Activated T-helper 2 cell treated with anti-CD3 and anti-CD28 coated beads, Interferon-gamma antibody, Interleukin-2, Interleukin-4, amounts not matched to agents 10 μg/mL and 5 μg/mL and 100 μg/mL, durations not matched to agents 14 hours and 24 hours and 36 hours (primary cell): ENCODE data around the gene C19orf47. TPM values are rescaled to one million over a fixed set of nuclear protein-coding genes. Genes with fewer than 3 reads are reported as not detected.

Experiments used
- DNase-seq: peaks from one replicate; pipeline ENCODE4 v3.0.0; 2021; ENCODE audit warnings: low spot score
- H3K27ac Mint-ChIP-seq: one replicate; pipeline ENCODE4 v1.8.0; 2021; ENCODE audit warnings: mixed read lengths
- H3K27me3 Mint-ChIP-seq: one replicate; pipeline ENCODE4 v1.8.0; 2021; ENCODE audit warnings: low read depth, mixed read lengths
- H3K36me3 Mint-ChIP-seq: one replicate; pipeline ENCODE4 v1.8.0; 2021; ENCODE audit warnings: low read depth, mixed read lengths
- H3K4me1 Mint-ChIP-seq: one replicate; pipeline ENCODE4 v1.8.0; 2021; ENCODE audit warnings: low read depth, mixed read lengths
- H3K4me3 Mint-ChIP-seq: one replicate; pipeline ENCODE4 v1.8.0; 2021; ENCODE audit warnings: low read depth, mild to moderate bottlenecking, moderate library complexity, mixed read lengths
- H3K9me3 Mint-ChIP-seq: one replicate; pipeline ENCODE4 v1.8.0; 2021; ENCODE audit warnings: mixed read lengths
- intact Hi-C: fragments of 100-400 bp; cut with micrococcal nuclease; formaldehyde crosslinking; loops from one replicate; pipeline ENCODE4 v1.15.1; 2023
- total RNA-seq: library from RNA; stranded (reverse); gene quantifications from 2 replicates; pipeline ENCODE4 v1.2.3, GENCODE V29; 2022

Gene C19orf47
- total RNA-seq, 1 donor from 2014 or later: 22.4 TPM

DNA sequence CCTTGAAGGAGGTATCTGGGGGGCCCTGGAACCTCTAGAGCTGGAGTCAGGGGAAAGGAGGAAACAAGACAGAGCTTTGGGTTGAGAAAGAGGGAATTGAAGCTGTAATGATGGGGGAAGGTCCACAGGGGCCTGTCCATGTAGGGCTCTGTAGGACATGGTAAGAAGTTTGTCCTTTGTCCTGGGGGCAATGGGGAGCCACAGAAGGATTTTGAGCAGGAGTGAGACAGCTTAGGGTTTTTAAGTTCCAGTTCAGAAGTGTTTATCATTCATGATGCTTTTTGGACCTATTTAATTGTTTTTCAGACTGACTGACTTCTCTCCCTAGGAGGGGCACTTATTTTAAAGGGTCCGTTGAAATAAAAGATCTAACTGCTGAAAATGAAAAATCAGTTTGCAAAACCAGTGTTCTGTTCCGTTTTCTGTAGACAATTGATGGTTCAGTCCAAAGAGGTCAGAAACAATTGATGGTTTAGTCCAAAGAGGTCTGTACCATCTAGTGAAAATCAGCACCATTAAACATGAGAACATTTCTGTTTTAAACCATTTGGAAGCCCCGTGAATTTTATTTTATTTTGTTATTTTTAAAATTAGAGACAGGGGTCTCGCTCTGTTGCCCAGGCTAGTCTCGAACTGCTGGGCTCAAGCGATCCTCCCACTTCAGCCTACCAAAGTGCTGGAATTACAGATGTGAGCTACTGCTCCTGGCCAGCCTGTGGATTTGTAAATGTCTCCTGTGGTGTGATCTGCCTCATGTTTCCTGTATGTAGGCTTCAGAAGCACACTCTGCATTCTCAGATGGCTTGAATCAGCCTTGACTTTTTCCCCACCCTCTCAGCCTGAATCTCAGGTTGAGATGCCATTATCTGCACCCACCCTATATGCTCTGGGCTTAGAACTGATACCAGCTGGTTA, 8.7 kb upstream of the C19orf47 start:
- H3K27ac Mint-ChIP-seq: no peak overlapping the region

GRCh38 chr19:40355975-40356680, 7.9 kb upstream of the C19orf47 start:
- no peaks in the 10 kb centered on the region for H3K27me3 Mint-ChIP-seq
- no peak for DNase-seq
- H3K4me3 Mint-ChIP-seq: no peak overlapping the region
- no peaks in the 10 kb centered on the region for H3K36me3 Mint-ChIP-seq
- H3K27ac Mint-ChIP-seq: no peak overlapping the region
- no peaks in the 10 kb centered on the region for H3K9me3 Mint-ChIP-seq
- peaks cover 5% of the 10 kb centered on the region for H3K4me1 Mint-ChIP-seq
- intact Hi-C loops: no loop called here

More for the DNA sequence above, 8.7 kb upstream of the C19orf47 start:
- Mint-ChIP-seq H3K4me1 (peaks cover 5% of the 10 kb centered on the region), H3K9me3 (no peaks in the 10 kb centered on the region), H3K36me3 (no peaks in the 10 kb centered on the region), H3K27me3 (no peaks in the 10 kb centered on the region), H3K4me3 (no peak overlapping the region)
- intact Hi-C loops: no loop called here
- DNase-seq: no peak

DNA sequence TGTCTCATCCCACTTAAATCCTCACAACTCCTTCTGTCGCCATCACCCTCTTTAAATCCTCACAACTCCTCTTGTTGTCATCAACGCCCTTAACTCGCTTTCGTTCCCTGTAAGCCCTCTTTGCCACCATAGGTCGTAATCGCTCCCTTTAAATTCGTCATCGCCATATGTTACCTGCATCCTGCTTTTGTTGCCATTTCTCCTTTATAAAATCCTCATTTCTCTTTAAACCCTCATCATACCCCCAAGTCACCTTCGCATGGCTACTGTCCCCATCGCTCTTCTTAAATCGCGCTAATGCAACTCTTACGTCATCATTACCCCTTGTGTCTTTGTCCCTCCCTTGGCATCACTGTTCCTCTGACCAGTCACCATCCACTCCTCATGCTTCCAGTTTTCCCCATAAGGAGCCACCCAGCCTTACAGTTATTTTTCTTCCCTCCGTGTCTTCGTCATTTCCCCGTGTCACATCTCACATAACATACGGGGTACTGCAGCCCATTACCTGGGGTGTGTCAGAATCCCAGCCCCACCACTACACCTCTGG, 837 bp upstream of the C19orf47 start:
- no peak for DNase-seq
- Mint-ChIP-seq H3K27ac (peak overlapping the region; percentile 90), H3K4me3 (peak overlapping the region; percentile 99), H3K36me3 (peaks cover 4% of the 10 kb centered on the region), H3K27me3 (no peaks in the 10 kb centered on the region), H3K9me3 (no peaks in the 10 kb centered on the region), H3K4me1 (peaks cover 16% of the 10 kb centered on the region)
- intact Hi-C loops: loop anchor here (1.0 kb wide), 1 partner anchor 180 kb away; no protein-coding TSS in a partner anchor

- H3K9me3 Mint-ChIP-seq: no peaks in the 10 kb centered on the region
- H3K27me3 Mint-ChIP-seq: no peaks in the 10 kb centered on the region
- no peak overlapping the region for H3K4me3 Mint-ChIP-seq
- peaks cover 16% of the 10 kb centered on the region for H3K36me3 Mint-ChIP-seq
- DNase-seq: no peak
- H3K27ac Mint-ChIP-seq: no peak overlapping the region
- intact Hi-C loops: no loop called here
- H3K4me1 Mint-ChIP-seq: peaks cover 14% of the 10 kb centered on the region
Observed at GRCh38 chr19:40344422-40344821, 3.8 kb downstream of the C19orf47 start.

- H3K9me3 Mint-ChIP-seq: no peaks in the 10 kb centered on the region
- no peak overlapping the region for H3K27ac Mint-ChIP-seq
- no peak for DNase-seq
- no peaks in the 10 kb centered on the region for H3K27me3 Mint-ChIP-seq
- intact Hi-C loops: no loop called here
- H3K4me1 Mint-ChIP-seq: peaks cover 9% of the 10 kb centered on the region
- no peak overlapping the region for H3K4me3 Mint-ChIP-seq
- peaks cover 24% of the 10 kb centered on the region for H3K36me3 Mint-ChIP-seq
Observed at GRCh38 chr19:40342644-40343311, 5.4 kb downstream of the C19orf47 start.

DNA sequence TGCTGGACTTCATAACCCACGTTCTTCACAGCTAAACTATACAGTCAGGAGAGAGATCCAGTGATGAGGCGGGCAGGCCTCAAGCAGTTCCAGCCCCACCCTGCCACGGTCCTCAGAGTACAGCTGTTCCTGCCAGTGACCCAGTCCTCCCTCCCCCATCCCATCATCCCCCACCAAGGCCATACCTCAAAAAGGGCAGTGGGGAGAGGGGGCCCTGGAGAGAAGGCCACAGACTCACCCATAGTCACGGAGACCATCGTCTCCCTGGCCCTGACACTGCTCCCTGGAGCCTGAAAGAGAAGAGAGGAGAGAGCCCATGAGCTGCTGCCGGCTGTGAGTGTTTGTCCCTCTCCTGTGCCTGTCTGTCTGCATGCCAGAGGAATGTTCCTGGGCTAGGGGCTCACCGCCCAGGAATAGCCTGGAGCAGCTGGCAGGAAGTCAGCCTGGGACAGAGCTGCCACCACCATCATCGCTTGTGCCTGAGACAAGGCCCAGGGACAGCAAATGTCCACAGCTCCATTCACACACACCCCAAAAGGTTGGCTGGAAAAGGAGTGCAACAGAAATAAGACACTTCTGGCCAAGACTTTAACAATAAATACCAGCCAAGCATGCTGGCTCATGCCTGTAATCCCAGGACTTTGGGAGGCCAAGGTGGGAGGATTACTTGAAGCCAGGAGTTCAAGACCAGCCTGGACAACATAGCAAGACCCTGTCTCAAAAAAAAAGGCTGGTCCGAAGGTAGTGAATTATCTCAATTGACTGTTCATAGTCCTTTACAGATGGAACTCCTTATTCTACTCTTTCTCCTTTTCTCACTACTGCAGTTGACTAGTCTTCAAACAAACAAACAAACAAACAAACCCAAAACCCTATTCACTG, 6.4 kb downstream of the C19orf47 start:
- H3K27me3 Mint-ChIP-seq: no peaks in the 10 kb centered on the region
- intact Hi-C loops: no loop called here
- peak overlapping the region; percentile 12 for H3K27ac Mint-ChIP-seq
- H3K9me3 Mint-ChIP-seq: no peaks in the 10 kb centered on the region
- peaks cover 24% of the 10 kb centered on the region for H3K36me3 Mint-ChIP-seq
- H3K4me3 Mint-ChIP-seq: no peak overlapping the region
- DNase-seq: no peak
- H3K4me1 Mint-ChIP-seq: peaks cover 1% of the 10 kb centered on the region

DNA sequence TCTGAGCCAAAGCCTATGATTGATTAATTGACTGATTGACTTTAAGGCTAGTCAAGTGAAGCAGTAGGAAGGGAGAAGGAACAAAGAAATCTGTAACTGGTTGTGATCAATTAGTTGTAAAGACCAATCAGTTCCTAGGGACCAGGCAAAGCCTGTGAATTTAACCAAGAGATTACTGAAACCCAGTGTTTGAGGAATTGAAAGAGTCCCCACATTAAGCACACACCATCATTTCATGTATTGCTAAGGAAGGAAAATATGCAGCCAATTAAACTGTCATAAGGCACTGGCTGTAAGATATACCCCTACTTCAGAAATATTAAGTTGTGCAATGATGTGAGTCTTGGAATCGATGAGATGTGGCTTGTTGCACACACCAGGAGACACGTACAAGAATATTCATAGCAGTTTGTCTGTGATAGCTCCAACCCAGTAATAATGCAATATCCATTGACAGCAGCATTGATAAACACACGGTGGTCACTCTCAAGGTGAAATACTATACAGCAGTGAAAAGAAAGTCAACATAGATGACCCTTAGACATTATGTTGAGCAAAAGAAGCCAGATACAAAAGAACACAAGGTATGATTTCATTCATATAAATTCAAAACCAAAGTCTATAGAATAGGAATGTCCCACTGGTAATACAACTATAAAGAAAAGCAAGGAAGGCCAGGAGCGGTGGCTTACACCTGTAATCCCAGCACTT, 9.0 kb downstream of the C19orf47 start:
- peaks cover 1% of the 10 kb centered on the region for H3K4me1 Mint-ChIP-seq
- no peaks in the 10 kb centered on the region for H3K27me3 Mint-ChIP-seq
- peaks cover 24% of the 10 kb centered on the region for H3K36me3 Mint-ChIP-seq
- intact Hi-C loops: no loop called here
- no peak for DNase-seq
- H3K27ac Mint-ChIP-seq: no peak overlapping the region
- no peak overlapping the region for H3K4me3 Mint-ChIP-seq
- no peaks in the 10 kb centered on the region for H3K9me3 Mint-ChIP-seq

DNA sequence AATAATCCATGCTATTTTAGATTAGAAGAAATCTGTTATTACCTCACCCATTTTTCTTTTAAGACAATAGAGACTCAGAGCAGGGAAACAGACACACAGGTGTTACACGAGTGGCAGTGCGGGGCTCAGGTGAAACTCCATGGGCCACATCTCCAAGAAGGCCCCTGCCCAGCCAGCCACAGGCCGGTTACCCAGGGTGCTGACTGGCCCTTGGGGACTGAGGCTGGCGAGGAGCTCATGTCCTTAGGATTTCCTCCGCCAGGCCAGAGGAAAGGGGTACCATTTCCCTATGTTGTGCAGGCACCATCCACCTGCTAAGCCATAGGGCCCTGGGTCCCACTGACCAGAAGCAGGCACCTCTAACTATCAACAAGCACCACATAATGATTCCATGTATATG, 10.6 kb downstream of the C19orf47 start:
- intact Hi-C loops: no loop called here
- Mint-ChIP-seq H3K4me3 (no peak overlapping the region), H3K4me1 (no peaks in the 10 kb centered on the region), H3K9me3 (no peaks in the 10 kb centered on the region), H3K27me3 (no peaks in the 10 kb centered on the region), H3K27ac (no peak overlapping the region), H3K36me3 (peaks cover 32% of the 10 kb centered on the region)
- DNase-seq: no peak

DNA sequence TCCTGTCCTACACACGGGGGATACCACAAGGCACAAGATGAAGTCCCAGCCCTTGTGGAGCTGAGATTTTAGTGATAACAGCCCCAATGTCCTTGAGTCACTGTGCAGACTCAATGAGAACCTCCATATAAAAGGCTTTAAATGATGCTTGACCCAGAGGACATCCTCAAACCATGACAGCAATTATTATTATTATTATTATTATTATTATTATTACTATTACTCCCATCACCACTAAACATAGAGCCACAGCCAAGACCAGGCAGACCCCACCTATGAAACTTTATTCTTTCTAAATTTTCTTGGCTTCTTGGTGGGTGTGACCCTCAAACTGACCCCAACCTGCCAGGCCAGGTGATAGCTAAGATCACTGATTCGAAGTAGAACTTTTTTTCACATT, 11.1 kb downstream of the C19orf47 start:
- intact Hi-C loops: no loop called here
- no peak overlapping the region for H3K27ac Mint-ChIP-seq
- DNase-seq: no peak
- H3K4me3 Mint-ChIP-seq: no peak overlapping the region
- H3K27me3 Mint-ChIP-seq: no peaks in the 10 kb centered on the region
- peaks cover 28% of the 10 kb centered on the region for H3K36me3 Mint-ChIP-seq
- no peaks in the 10 kb centered on the region for H3K4me1 Mint-ChIP-seq
- H3K9me3 Mint-ChIP-seq: no peaks in the 10 kb centered on the region

DNA sequence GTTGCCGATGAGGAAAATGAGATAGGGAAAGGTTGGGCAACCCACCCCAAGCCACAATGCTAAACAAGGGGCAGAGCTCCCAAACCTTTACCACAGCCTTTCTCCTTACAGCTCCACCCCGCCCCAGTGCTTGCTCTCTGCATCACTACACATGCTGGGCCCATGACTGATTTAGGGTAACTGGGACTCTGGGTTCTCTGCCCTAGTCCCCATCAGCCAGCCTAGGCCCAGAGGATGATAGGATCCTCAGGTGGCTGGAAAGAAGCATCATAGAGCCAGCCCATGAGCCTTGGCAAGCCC, 11.6 kb downstream of the C19orf47 start:
- DNase-seq: no peak
- Mint-ChIP-seq H3K4me1 (no peaks in the 10 kb centered on the region), H3K36me3 (peaks cover 31% of the 10 kb centered on the region), H3K4me3 (no peak overlapping the region), H3K27ac (no peak overlapping the region), H3K27me3 (no peaks in the 10 kb centered on the region), H3K9me3 (no peaks in the 10 kb centered on the region)
- intact Hi-C loops: no loop called here

DNA sequence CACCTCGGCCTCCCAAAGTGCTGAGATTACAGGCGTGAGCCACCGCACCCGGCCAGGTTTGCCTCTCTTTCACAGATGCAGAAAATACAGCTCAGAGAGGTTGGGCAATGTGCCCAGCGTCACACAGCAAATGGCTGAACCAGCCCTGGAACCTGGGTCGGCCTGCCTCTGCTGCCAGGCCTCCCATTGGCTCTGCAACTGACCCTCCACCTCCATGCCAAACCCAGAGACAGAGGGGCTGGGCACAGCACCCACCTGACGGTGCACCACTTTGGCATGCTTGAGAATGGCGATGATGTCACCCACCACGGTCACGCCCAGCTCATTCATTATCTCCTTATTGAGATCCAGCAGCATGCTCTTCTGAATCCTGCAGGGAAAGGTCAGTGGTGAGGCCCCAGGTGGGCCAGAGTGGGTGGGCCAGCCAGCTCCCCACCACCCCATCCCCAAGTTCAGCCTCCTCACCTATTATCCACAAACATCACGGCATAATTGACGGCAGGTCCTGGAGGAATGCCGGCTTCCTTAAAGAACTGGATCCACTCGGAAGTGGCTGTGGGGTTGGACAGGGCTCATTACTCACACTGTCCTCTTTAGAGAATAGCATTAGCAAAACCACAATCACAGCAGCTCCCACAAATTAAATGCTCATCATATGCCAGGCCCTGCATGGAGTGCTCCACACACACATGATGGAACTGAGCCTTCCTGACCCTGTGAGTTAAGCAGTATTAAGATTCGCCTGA, 12.2 kb downstream of the C19orf47 start:
- Mint-ChIP-seq H3K4me3 (no peak overlapping the region), H3K4me1 (no peaks in the 10 kb centered on the region), H3K27me3 (no peaks in the 10 kb centered on the region), H3K27ac (no peak overlapping the region), H3K36me3 (peaks cover 34% of the 10 kb centered on the region), H3K9me3 (no peaks in the 10 kb centered on the region)
- intact Hi-C loops: no loop called here
- no peak for DNase-seq
